B cell (primary cell): ENCODE measurements around the gene PC. TPM values are rescaled to one million over a fixed set of nuclear protein-coding genes. Genes with fewer than 3 reads are reported as not detected.

Experiments
- ATAC-seq: fragments of 200-7000 bp; cut with Tn5 transposase; one replicate; pipeline ENCODE4 v1.10.0; 2021; ENCODE audit warnings: low read depth, mild to moderate bottlenecking, moderate number of reproducible peaks, moderate library complexity
- CTCF ChIA-PET: fragments of 350-600 bp; sonication (Branson Sonifier 250); formaldehyde crosslinking; loops from one replicate; lab custom pipeline; 2021; ENCODE audit warnings: antibody characterized with exemption, inconsistent platforms; lab: Charles Lee
- POLR2A ChIA-PET: fragments of 350-600 bp; sonication (Branson Sonifier 250); formaldehyde crosslinking; loops from one replicate; lab custom pipeline; 2021; ENCODE audit warnings: antibody characterized with exemption; lab: Charles Lee
- DNase-seq: peaks from one replicate; pipeline ENCODE4 v3.0.0; 2013
- H2AFZ ChIP-seq: 2 replicates; pipeline ENCODE4 v1.6.1; 2012; ENCODE audit warnings: mild to moderate bottlenecking, low read depth, low read length; ENCODE audit not compliant: insufficient read depth, poor library complexity, severe bottlenecking
- H3K27ac ChIP-seq, 2 donors: 1 replicate in 1 of 2; 2 replicates in 1 of 2; pipeline ENCODE4 v1.5.1; 2012 to 2013; ENCODE audit warnings: low read length in 2 of 2, mild to moderate bottlenecking in 2 of 2, moderate library complexity in 1 of 2
- H3K27me3 ChIP-seq, 4 experiments: fragments of 200-600 bp in 1 of 4; sonication (generic) in 1 of 4; replicated peaks in 1 of 4; 1 replicate in 2 of 4; 2 replicates in 2 of 4; pipeline versions ENCODE4 v1.6.1 to v1.7.0; 2013 to 2016; ENCODE audit warnings: low read length in 3 of 4, mild to moderate bottlenecking in 2 of 4, mixed read lengths in 1 of 4, moderate library complexity in 1 of 4; ENCODE audit not compliant: insufficient read depth in 4 of 4, control insufficient read depth in 3 of 4; ENCODE audit errors: control extremely low read depth in 1 of 4
- H3K36me3 ChIP-seq, 2 experiments: replicated peaks in 1 of 2; 1 replicate in 1 of 2; 2 replicates in 1 of 2; pipeline versions ENCODE4 v1.6.1 to v1.7.1; 2013; ENCODE audit warnings: low read length in 1 of 2; ENCODE audit not compliant: insufficient read depth in 2 of 2, control insufficient read depth in 1 of 2; ENCODE audit errors: control extremely low read depth in 1 of 2, extremely low read depth in 1 of 2
- H3K4me1 ChIP-seq, 2 donors: fragments of 200-600 bp in 1 of 2; sonication (generic) in 1 of 2; 1 replicate in 1 of 2; 2 replicates in 1 of 2; pipeline versions ENCODE4 v1.5.1 to v1.6.1; 2013 to 2017; ENCODE audit warnings: low read length in 2 of 2; ENCODE audit not compliant: control insufficient read depth in 2 of 2, insufficient read depth in 2 of 2
- H3K4me2 ChIP-seq: replicated peaks from 2 replicates; pipeline ENCODE3; 2012; ENCODE audit warnings: mild to moderate bottlenecking, low read depth, low read length; ENCODE audit not compliant: poor library complexity, severe bottlenecking
- H3K4me3 ChIP-seq, 5 experiments: fragments of 200-600 bp in 1 of 5; sonication (generic) in 1 of 5; 1 replicate in 3 of 5; 2 replicates in 2 of 5; pipeline versions ENCODE4 v1.5.1 to v1.7.0; 2011 to 2016; ENCODE audit warnings: low read length in 4 of 5, mild to moderate bottlenecking in 4 of 5, low read depth in 2 of 5, control low read depth in 1 of 5, moderate library complexity in 1 of 5; ENCODE audit not compliant: insufficient read depth in 1 of 5; ENCODE audit errors: control extremely low read depth in 1 of 5, extremely low read depth in 1 of 5
- H3K79me2 ChIP-seq: fragments of 200-600 bp; sonication (generic); one replicate; pipeline ENCODE4 v1.6.0; 2016; ENCODE audit warnings: low read length; ENCODE audit not compliant: control insufficient read depth, insufficient read depth
- H3K9ac ChIP-seq: fragments of 200-600 bp; sonication (generic); 2 replicates; pipeline ENCODE4 v1.6.1; 2017; ENCODE audit warnings: mild to moderate bottlenecking, low read length, moderate library complexity
- H3K9me3 ChIP-seq, 3 donors: one replicate each; pipeline versions ENCODE4 v1.6.1 to v1.7.1; 2013; ENCODE audit warnings: low read length in 2 of 3; ENCODE audit not compliant: control insufficient read depth in 2 of 3, insufficient read depth in 1 of 3; ENCODE audit errors: control extremely low read depth in 1 of 3
- H4K20me1 ChIP-seq: 2 replicates; pipeline ENCODE4 v1.6.0; 2012; ENCODE audit warnings: mild to moderate bottlenecking, low read length; ENCODE audit not compliant: insufficient read depth, control insufficient read depth, poor library complexity, severe bottlenecking
- H3K27ac Mint-ChIP-seq: one replicate; pipeline ENCODE4 v1.8.0; 2021; ENCODE audit warnings: mixed read lengths
- H3K27me3 Mint-ChIP-seq: one replicate; pipeline ENCODE4 v1.8.0; 2021; ENCODE audit warnings: mixed read lengths
- H3K4me1 Mint-ChIP-seq: one replicate; pipeline ENCODE4 v1.8.0; 2021; ENCODE audit warnings: mixed read lengths
- H3K4me3 Mint-ChIP-seq: one replicate; pipeline ENCODE4 v1.8.0; 2021; ENCODE audit warnings: mixed read lengths
- H3K9me3 Mint-ChIP-seq: one replicate; pipeline ENCODE4 v1.8.0; 2022; ENCODE audit warnings: mixed read lengths; ENCODE audit not compliant: insufficient read depth
- EZH2 ChIP-seq: IDR thresholded peaks from 2 replicates; pipeline ENCODE4 v1.6.1; 2012; ENCODE audit warnings: borderline replicate concordance, low read depth, mild to moderate bottlenecking, moderate library complexity, low read length; ENCODE audit not compliant: insufficient read depth, poor library complexity, severe bottlenecking
- WGBS: methylation state at CpG from one replicate; pipeline ENCODE4 v1.1.5; 2013; ENCODE audit warnings: missing lambda C conversion rate; ENCODE audit not compliant: insufficient coverage; 5-methylcytosine and 5-hydroxymethylcytosine counted together
- intact Hi-C: fragments of 100-400 bp; cut with micrococcal nuclease; formaldehyde crosslinking; loops from one replicate; pipeline ENCODE4 v1.10.0; 2022
- polyA plus RNA-seq: library from polyadenylated mRNA; depleted of rRNA; stranded (reverse); fragments of >200 nt; gene quantifications from 2 replicates; pipeline ENCODE4 v1.2.3, GENCODE V29; 2012
- total RNA-seq, 2 donors: library from RNA; stranded (reverse); fragments of 120-200 nt in 1 of 2; gene quantifications; 1 replicate in 1 of 2; 2 replicates in 1 of 2; pipeline versions ENCODE4 v1.2.3 to v1.2.4, GENCODE V29; 2013 to 2022
- TF ChIP-seq, protein P1 (sequence below): fragments of 200-600 bp; IDR thresholded peaks from one replicate; pipeline ENCODE4 v1.8.0; 2022; ENCODE audit warnings: antibody characterized with exemption, mild to moderate bottlenecking

PC gene
- total and polyA plus RNA-seq, 2 donors (not counting 1 experiment from before 2014, with no cell fraction given), result 1.5 to 4.4 TPM

GRCh38 chr11:67001332-67001731, 43.1 kb upstream of the PC start:
- Mint-ChIP-seq H3K27ac (no peak overlapping the region), H3K4me3 (no peak overlapping the region), H3K4me1 (no peaks in the 10 kb centered on the region), H3K9me3 (no peaks in the 10 kb centered on the region), H3K27me3 (peaks cover 25% of the 10 kb centered on the region)
- ChIA-PET CTCF (no interaction called here), POLR2A (no interaction called here)
- H3K36me3 ChIP-seq, result no peaks in the 10 kb centered on the region
- DNase-seq (no peak), ATAC-seq (no peak)
- WGBS, result 98% methylated on average over 4 of the region's 5 CpGs
- intact Hi-C loops, result no loop called here
- H3K9ac ChIP-seq, result no peak overlapping the region
- H3K27me3 ChIP-seq, result peaks cover 0 to 17% (median 0%) of the 10 kb centered on the region in 4 experiments
- no peaks in the 10 kb centered on the region for H3K4me1 ChIP-seq
- no peaks in the 10 kb centered on the region for H4K20me1 ChIP-seq
- no peak overlapping the region for H2AFZ ChIP-seq
- H3K4me2 ChIP-seq, result no peak overlapping the region
- no peaks in the 10 kb centered on the region for H3K79me2 ChIP-seq
- no peak overlapping the region for H3K27ac ChIP-seq
- no peaks in the 10 kb centered on the region for H3K9me3 ChIP-seq
- no peak for TF ChIP-seq EZH2
- TF ChIP-seq, protein P1, sequence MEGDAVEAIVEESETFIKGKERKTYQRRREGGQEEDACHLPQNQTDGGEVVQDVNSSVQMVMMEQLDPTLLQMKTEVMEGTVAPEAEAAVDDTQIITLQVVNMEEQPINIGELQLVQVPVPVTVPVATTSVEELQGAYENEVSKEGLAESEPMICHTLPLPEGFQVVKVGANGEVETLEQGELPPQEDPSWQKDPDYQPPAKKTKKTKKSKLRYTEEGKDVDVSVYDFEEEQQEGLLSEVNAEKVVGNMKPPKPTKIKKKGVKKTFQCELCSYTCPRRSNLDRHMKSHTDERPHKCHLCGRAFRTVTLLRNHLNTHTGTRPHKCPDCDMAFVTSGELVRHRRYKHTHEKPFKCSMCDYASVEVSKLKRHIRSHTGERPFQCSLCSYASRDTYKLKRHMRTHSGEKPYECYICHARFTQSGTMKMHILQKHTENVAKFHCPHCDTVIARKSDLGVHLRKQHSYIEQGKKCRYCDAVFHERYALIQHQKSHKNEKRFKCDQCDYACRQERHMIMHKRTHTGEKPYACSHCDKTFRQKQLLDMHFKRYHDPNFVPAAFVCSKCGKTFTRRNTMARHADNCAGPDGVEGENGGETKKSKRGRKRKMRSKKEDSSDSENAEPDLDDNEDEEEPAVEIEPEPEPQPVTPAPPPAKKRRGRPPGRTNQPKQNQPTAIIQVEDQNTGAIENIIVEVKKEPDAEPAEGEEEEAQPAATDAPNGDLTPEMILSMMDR, result no peak
- H3K4me3 ChIP-seq, result no peak overlapping the region

- H4K20me1 ChIP-seq, result no peaks in the 10 kb centered on the region
- no peaks in the 10 kb centered on the region for H3K9me3 Mint-ChIP-seq
- DNase-seq (no peak), ATAC-seq (no peak)
- H3K4me3 Mint-ChIP-seq, result no peak overlapping the region
- no peaks in the 10 kb centered on the region for H3K79me2 ChIP-seq
- H3K4me3 ChIP-seq, result no peak overlapping the region
- no peak overlapping the region for H2AFZ ChIP-seq
- peaks cover 25% of the 10 kb centered on the region for H3K27me3 Mint-ChIP-seq
- H3K4me2 ChIP-seq, result no peak overlapping the region
- H3K27ac ChIP-seq, result no peak overlapping the region
- peaks cover 0 to 17% (median 0%) of the 10 kb centered on the region in 4 experiments for H3K27me3 ChIP-seq
- no peaks in the 10 kb centered on the region for H3K36me3 ChIP-seq
- intact Hi-C loops, result no loop called here
- no CpG with 5 or more reads among the region's 7 CpGs for WGBS
- H3K9ac ChIP-seq, result no peak overlapping the region
- H3K9me3 ChIP-seq, result no peaks in the 10 kb centered on the region
- ChIA-PET POLR2A (no interaction called here), CTCF (no interaction called here)
- H3K4me1 Mint-ChIP-seq, result no peaks in the 10 kb centered on the region
- no peak overlapping the region for H3K27ac Mint-ChIP-seq
- no peaks in the 10 kb centered on the region for H3K4me1 ChIP-seq
- TF ChIP-seq, protein P1, result no peak
- TF ChIP-seq EZH2, result no peak
These were observed 41.4 kb upstream of the PC start for GRCh38 chr11:66999555-66999954.
